Right lobe of liver (tissue), 6 donors: ENCODE results near the gene ZNF292. TPM values are rescaled to one million over a fixed set of nuclear protein-coding genes. Genes with fewer than 3 reads are reported as not detected.

Source experiments
- ATAC-seq, 4 donors: fragments of 200-7000 bp; cut with Tn5 transposase; one replicate each; pipeline ENCODE4 v1.9.1; 2020; ENCODE audit warnings: mild to moderate bottlenecking in 4 of 4, moderate library complexity in 4 of 4
- DNase-seq, 3 donors: peaks; one replicate each; pipeline ENCODE4 v3.0.0-alpha.2; 2020
- H3K27ac ChIP-seq, 3 donors: fragments of 200-600 bp; one replicate each; pipeline ENCODE4 v1.8.0; 2022
- H3K27me3 ChIP-seq, 2 donors: fragments of 200-600 bp; one replicate each; pipeline ENCODE4 v1.8.0; 2022
- H3K36me3 ChIP-seq, 4 donors: fragments of 200-600 bp; sonication (generic) in 1 of 4; one replicate each; pipeline versions ENCODE4 v1.5.1 to v1.8.0; 2017 to 2022; ENCODE audit warnings: control low read depth in 1 of 4
- H3K4me1 ChIP-seq, 4 donors: fragments of 200-600 bp; sonication (generic) in 1 of 4; one replicate each; pipeline versions ENCODE4 v1.5.1 to v1.8.0; 2017 to 2022; ENCODE audit warnings: control low read depth in 1 of 4
- H3K4me3 ChIP-seq, 3 donors: fragments of 200-600 bp; one replicate each; pipeline ENCODE4 v1.8.0; 2022
- H3K9me3 ChIP-seq, 4 donors: fragments of 200-600 bp; sonication (generic) in 1 of 4; one replicate each; pipeline versions ENCODE4 v1.5.1 to v1.8.0; 2017 to 2022; ENCODE audit warnings: control low read depth in 1 of 4
- CTCF ChIP-seq, 4 donors: fragments of 200-600 bp in 3 of 4; fragments of 450-650 bp in 1 of 4; IDR thresholded peaks; one replicate each; pipeline versions ENCODE4 v1.5.1 to v1.8.0; 2016 to 2022; ENCODE audit warnings: antibody characterized with exemption in 4 of 4, mild to moderate bottlenecking in 2 of 4
- POLR2A ChIP-seq: fragments of 450-650 bp; IDR thresholded peaks from one replicate; pipeline ENCODE4 v1.6.1; 2017; ENCODE audit warnings: antibody characterized with exemption, mild to moderate bottlenecking
- WGBS: methylation state at CpG from one replicate; pipeline ENCODE4 v1.1.6; 2018; ENCODE audit warnings: low coverage, low lambda C conversion rate; ENCODE audit not compliant: insufficient coverage; ENCODE audit errors: missing lambda C conversion rate; 5-methylcytosine and 5-hydroxymethylcytosine counted together
- intact Hi-C, 2 donors: fragments of 100-400 bp; cut with DNase I; formaldehyde crosslinking; loops; one replicate each; pipeline versions ENCODE4 v1.11.2 to v1.14.1; 2022
- total RNA-seq, 6 experiments: library from RNA; depleted of rRNA in 2 of 6; stranded (reverse); fragments of >200 nt in 2 of 6; fragmentation: NEBNext Ultra II Directional in 3 of 6; extraction: Animal tissue kit (Norgen Biotek cat#: 25700) in 3 of 6; gene quantifications; one replicate each; pipeline versions ENCODE4 v1.1.0 to v1.2.4, GENCODE V29; 2016 to 2023
- donor health status: DM: no; HTN: yes; CAD: no.
- donor health status: DM: no; HTN: no; CAD: no.
- donor health status: DM: no; HTN: no; CAD: no.
- donor health status: DM: no; HTN: yes; CAD: no.
- donor health status: DM: no; HTN: yes; CAD: no.

Gene ZNF292
- total RNA-seq, 6 experiments from 2014 or later, result 8.7 to 22.0 (median 11.2) TPM

GRCh38 chr6:87261534-87261933 lies 106.2 kb downstream of the ZNF292 start:
- intact Hi-C loops, result no loop called here
- DNase-seq, result no peak
- no peak for ATAC-seq
- Histone ChIP-seq H3K4me3 (no peak overlapping the region), H3K4me1 (no peaks in the 10 kb centered on the region), H3K36me3 (no peaks in the 10 kb centered on the region), H3K27me3 (no peaks in the 10 kb centered on the region), H3K27ac (no peak overlapping the region), H3K9me3 (no peaks in the 10 kb centered on the region)
- TF ChIP-seq POLR2A (no peak), CTCF (IDR thresholded peaks at IDR 0.05) (no peak)
- 75% methylated on average over 3 of the region's 3 CpGs for WGBS

- H3K9me3 ChIP-seq, result no peaks in the 10 kb centered on the region
- no peak overlapping the region for H3K27ac ChIP-seq
- intact Hi-C loops, result no loop called here
- no peaks in the 10 kb centered on the region for H3K4me1 ChIP-seq
- no peak for DNase-seq
- no peak for TF ChIP-seq POLR2A
- TF ChIP-seq CTCF (IDR thresholded peaks at IDR 0.05), result no peak
- H3K27me3 ChIP-seq, result no peaks in the 10 kb centered on the region
- 73% methylated on average over 2 of the region's 2 CpGs for WGBS
- no peak for ATAC-seq
- H3K36me3 ChIP-seq, result no peaks in the 10 kb centered on the region
- H3K4me3 ChIP-seq, result no peak overlapping the region
Measured at GRCh38 chr6:87264481-87264880, 109.1 kb downstream of the ZNF292 start.

GRCh38 chr6:87274660-87275274 lies 119.4 kb downstream of the ZNF292 start:
- intact Hi-C loops, result no loop called here
- H3K4me3 ChIP-seq, result no peak overlapping the region
- H3K4me1 ChIP-seq, result no peaks in the 10 kb centered on the region
- no peak for DNase-seq
- TF ChIP-seq POLR2A, result no peak
- no peak for TF ChIP-seq CTCF (IDR thresholded peaks at IDR 0.05)
- H3K27me3 ChIP-seq, result no peaks in the 10 kb centered on the region
- no peaks in the 10 kb centered on the region for H3K36me3 ChIP-seq
- no peak overlapping the region for H3K27ac ChIP-seq
- ATAC-seq, result no peak
- no peaks in the 10 kb centered on the region for H3K9me3 ChIP-seq
- WGBS, result 84% methylated on average over 5 of the region's 7 CpGs

- TF ChIP-seq POLR2A (no peak), CTCF (IDR thresholded peaks at IDR 0.05) (no peak)
- no peak for ATAC-seq
- no peak overlapping the region for H3K4me3 ChIP-seq
- H3K4me1 ChIP-seq, result no peaks in the 10 kb centered on the region
- no peaks in the 10 kb centered on the region for H3K36me3 ChIP-seq
- DNase-seq, result no peak
- 67% methylated on average over 1 of the region's 1 CpG for WGBS
- H3K27me3 ChIP-seq, result no peaks in the 10 kb centered on the region
- intact Hi-C loops, result no loop called here
- no peaks in the 10 kb centered on the region for H3K9me3 ChIP-seq
- no peak overlapping the region for H3K27ac ChIP-seq
Measured at GRCh38 chr6:87276624-87277023, 121.3 kb downstream of the ZNF292 start.

GRCh38 chr6:87277123-87277522 lies 121.8 kb downstream of the ZNF292 start:
- ATAC-seq (peak in 1 of 4 donors; percentile 30), DNase-seq (no peak)
- no peaks in the 10 kb centered on the region for H3K9me3 ChIP-seq
- H3K4me1 ChIP-seq, result no peaks in the 10 kb centered on the region
- intact Hi-C loops, result no loop called here
- H3K27ac ChIP-seq, result no peak overlapping the region
- no peaks in the 10 kb centered on the region for H3K36me3 ChIP-seq
- TF ChIP-seq CTCF (IDR thresholded peaks at IDR 0.05) (peak in 2 of 4 donors; percentile 12 to 17), POLR2A (no peak)
- no peak overlapping the region for H3K4me3 ChIP-seq
- no peaks in the 10 kb centered on the region for H3K27me3 ChIP-seq
